ENCODE measurements around the gene PDXP.

PDXP gene

GRCh38 chr22:37676736-37677492 lies 18.4 kb downstream of the PDXP start:
- TF ChIP-seq PATZ1 (CRISPR knock-in tag; IDR thresholded peaks at IDR 0.05; ENCODE audit: borderline replicate concordance): peak; percentile 58; the same call in 1 of the 2 replicates
- TF ChIP-seq PPARA (CRISPR knock-in tag; IDR thresholded peaks at IDR 0.05; ENCODE audit: borderline replicate concordance): no peak
- TF ChIP-seq TCF4 (CRISPR knock-in tag; IDR thresholded peaks at IDR 0.05; ENCODE audit: borderline replicate concordance): peak; percentile 46; the same call in 1 of the 2 replicates
- TF ChIP-seq ARNTL (CRISPR knock-in tag; IDR thresholded peaks at IDR 0.05; ENCODE audit: borderline replicate concordance, low read depth): no peak
- ATAC-seq: peak; percentile 37

- ATAC-seq: no peak
- TF ChIP-seq RARB (CRISPR knock-in tag; IDR thresholded peaks at IDR 0.05) (no peak), ZNF70 (CRISPR knock-in tag; IDR thresholded peaks at IDR 0.05) (no peak), POU6F1 (CRISPR knock-in tag; IDR thresholded peaks at IDR 0.05; ENCODE audit: borderline replicate concordance, low read depth) (no peak), BACH2 (CRISPR knock-in tag; IDR thresholded peaks at IDR 0.05; ENCODE audit: borderline replicate concordance) (no peak), GLIS3 (CRISPR knock-in tag; IDR thresholded peaks at IDR 0.05) (no peak)
These were observed 19.0 kb downstream of the PDXP start for GRCh38 chr22:37677493-37677974.

GRCh38 chr22:37678372-37678771 lies 19.8 kb downstream of the PDXP start:
- no peak for ATAC-seq
- TF ChIP-seq ARNTL (CRISPR knock-in tag; IDR thresholded peaks at IDR 0.05; ENCODE audit: borderline replicate concordance, low read depth) (no peak), TCF4 (CRISPR knock-in tag; IDR thresholded peaks at IDR 0.05; ENCODE audit: borderline replicate concordance) (no peak), RARB (CRISPR knock-in tag; IDR thresholded peaks at IDR 0.05) (no peak)

GRCh38 chr22:37679670-37680069 lies 21.1 kb downstream of the PDXP start:
- TF ChIP-seq ZFP30 (CRISPR knock-in tag; IDR thresholded peaks at IDR 0.05): no peak
- no peak for TF ChIP-seq ARNTL (CRISPR knock-in tag; IDR thresholded peaks at IDR 0.05; ENCODE audit: borderline replicate concordance, low read depth)
- no peak for TF ChIP-seq SNAI2 (CRISPR knock-in tag; IDR thresholded peaks at IDR 0.05)
- no peak for TF ChIP-seq ZC3H10 (CRISPR knock-in tag; IDR thresholded peaks at IDR 0.05)
- TF ChIP-seq POU6F1 (CRISPR knock-in tag; IDR thresholded peaks at IDR 0.05; ENCODE audit: borderline replicate concordance, low read depth): no peak
- TF ChIP-seq PPARA (CRISPR knock-in tag; IDR thresholded peaks at IDR 0.05; ENCODE audit: borderline replicate concordance): no peak
- TF ChIP-seq ZFP3 (CRISPR knock-in tag; IDR thresholded peaks at IDR 0.05): no peak
- no peak for TF ChIP-seq TCF4 (CRISPR knock-in tag; IDR thresholded peaks at IDR 0.05; ENCODE audit: borderline replicate concordance)
- no peak for TF ChIP-seq CREB5 (CRISPR knock-in tag; IDR thresholded peaks at IDR 0.05; ENCODE audit: low read depth)
- TF ChIP-seq BACH2 (CRISPR knock-in tag; IDR thresholded peaks at IDR 0.05; ENCODE audit: borderline replicate concordance): no peak
- TF ChIP-seq OSR1 (CRISPR knock-in tag; IDR thresholded peaks at IDR 0.05): no peak
- TF ChIP-seq ISL1 (CRISPR knock-in tag; IDR thresholded peaks at IDR 0.05): no peak
- no peak for TF ChIP-seq CSRNP3 (CRISPR knock-in tag; IDR thresholded peaks at IDR 0.05)
- ATAC-seq: no peak
